Cardiac fibroblast (primary cell): ENCODE results near the gene CYGB.

Experiments used
- DNase-seq, 2 donors: peaks; one replicate each; pipeline versions ENCODE4 v3.0.0 to v3.0.0-alpha.2; 2010; ENCODE audit warnings: low read depth in 2 of 2
- H3K4me3 ChIP-seq, 2 donors: replicated peaks in 1 of 2; 1 replicate in 1 of 2; 2 replicates in 1 of 2; pipeline ENCODE4 v1.5.1; 2011; ENCODE audit warnings: low read depth in 2 of 2, low read length in 2 of 2, mild to moderate bottlenecking in 2 of 2, moderate library complexity in 1 of 2
- CTCF ChIP-seq: IDR thresholded peaks from one replicate; pipeline ENCODE4 v1.5.1; 2011; ENCODE audit warnings: low read depth, mild to moderate bottlenecking, low read length, inconsistent platforms

The CYGB gene

GRCh38 chr17:76500074-76500746, 37.3 kb downstream of the CYGB start:
- peak overlapping the region; percentile 54 to 63 for H3K4me3 ChIP-seq
- no peak for DNase-seq
- TF ChIP-seq CTCF, result no peak

- DNase-seq, result no peak
- no peak for TF ChIP-seq CTCF
Observed at GRCh38 chr17:76499267-76499667, 38.2 kb downstream of the CYGB start.

GRCh38 chr17:76498876-76499251, 38.6 kb downstream of the CYGB start:
- no peak for DNase-seq
- H3K4me3 ChIP-seq, result peak overlapping the region in 1 of 2 donors; percentile 63
- no peak for TF ChIP-seq CTCF

More at GRCh38 chr17:76499267-76499667, 38.2 kb downstream of the CYGB start:
- peak overlapping the region in 1 of 2 donors; percentile 63 for H3K4me3 ChIP-seq

- peak overlapping the region in 1 of 2 donors; percentile 32 for H3K4me3 ChIP-seq
- no peak for TF ChIP-seq CTCF
- peak; percentile 87 to 91 for DNase-seq
Observed at GRCh38 chr17:76497979-76498875, 39.3 kb downstream of the CYGB start.

- TF ChIP-seq CTCF, result no peak
- no peak for DNase-seq
- peak overlapping the region in 1 of 2 donors; percentile 32 for H3K4me3 ChIP-seq
Observed at GRCh38 chr17:76497699-76497978, 39.9 kb downstream of the CYGB start.

- DNase-seq, result no peak
- no peak overlapping the region for H3K4me3 ChIP-seq
- TF ChIP-seq CTCF, result no peak
Observed at GRCh38 chr17:76496464-76496863, 41.0 kb downstream of the CYGB start.
